GM21825 (cell line): Measurements from ENCODE around the gene ORC2.

Experiments
- ATAC-seq: cut with Tn5 transposase; IDR thresholded peaks from one replicate; pipeline ENCODE4 v1.9.1; 2021; ENCODE audit warnings: mild to moderate bottlenecking, moderate library complexity; ENCODE audit not compliant: unreplicated experiment

Gene ORC2

GRCh38 chr2:200862532-200863000 lies 100.9 kb downstream of the ORC2 start:
- ATAC-seq = no peak

- no peak for ATAC-seq
Observed at GRCh38 chr2:200861617-200862155, 101.8 kb downstream of the ORC2 start.

GRCh38 chr2:200860092-200860795 lies 103.2 kb downstream of the ORC2 start:
- ATAC-seq = no peak
